ENCODE data around the gene ACP3. TPM values are rescaled to one million over a fixed set of nuclear protein-coding genes. Genes with fewer than 3 reads are reported as not detected.

Gene ACP3
- total RNA-seq, 1 experiment from 2014 or later, result not detected

DNA sequence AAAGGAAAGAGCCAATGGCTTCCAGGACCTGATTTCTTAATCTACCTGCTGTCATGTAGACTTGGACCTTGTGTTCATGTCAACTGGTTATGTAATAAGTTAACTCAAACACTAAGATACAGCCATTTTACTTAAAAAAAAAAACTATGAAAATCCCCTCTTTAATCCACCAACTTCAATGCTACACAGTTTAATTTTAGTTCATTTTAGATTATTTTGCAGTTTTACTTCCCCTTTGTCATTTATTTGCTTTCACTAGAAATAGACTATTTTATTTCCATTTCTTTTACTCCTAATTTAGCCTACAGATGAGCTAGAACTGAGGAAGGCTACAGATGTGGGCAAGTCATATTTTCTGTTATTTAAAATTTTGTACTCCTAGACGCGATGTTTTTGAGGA, 89.4 kb downstream of the ACP3 start:
- intact Hi-C loops (cut with micrococcal nuclease), result no loop called here
- Mint-ChIP-seq H3K36me3 (ENCODE audit: insufficient read depth, unreplicated experiment) (no peaks in the 10 kb centered on the region), H3K9me3 (ENCODE audit: unreplicated experiment) (no peaks in the 10 kb centered on the region), H3K4me1 (ENCODE audit: insufficient read depth, unreplicated experiment) (no peaks in the 10 kb centered on the region), H3K4me3 (ENCODE audit: unreplicated experiment) (no peak overlapping the region), H3K27me3 (ENCODE audit: insufficient read depth, unreplicated experiment) (peaks cover 10% of the 10 kb centered on the region), H3K27ac (ENCODE audit: low read depth, unreplicated experiment) (no peak overlapping the region)
- ChIA-PET POLR2A (interaction anchor here (0.6 to 4.8 kb wide), 2 partner anchors 11 to 18 kb away, joined by 3 to 18 read pairs; partner anchors contain the start of gene DNAJC13), CTCF (interaction anchor here (0.6 to 4.7 kb wide), 3 partner anchors 55 to 248 kb away, joined by 3 to 54 read pairs (median 3); no protein-coding TSS in a partner anchor)
- no peak for DNase-seq (ENCODE audit: unreplicated experiment)
- no TSS peak for BruUV-seq (replicated peaks)
- TF ChIP-seq, protein P1, sequence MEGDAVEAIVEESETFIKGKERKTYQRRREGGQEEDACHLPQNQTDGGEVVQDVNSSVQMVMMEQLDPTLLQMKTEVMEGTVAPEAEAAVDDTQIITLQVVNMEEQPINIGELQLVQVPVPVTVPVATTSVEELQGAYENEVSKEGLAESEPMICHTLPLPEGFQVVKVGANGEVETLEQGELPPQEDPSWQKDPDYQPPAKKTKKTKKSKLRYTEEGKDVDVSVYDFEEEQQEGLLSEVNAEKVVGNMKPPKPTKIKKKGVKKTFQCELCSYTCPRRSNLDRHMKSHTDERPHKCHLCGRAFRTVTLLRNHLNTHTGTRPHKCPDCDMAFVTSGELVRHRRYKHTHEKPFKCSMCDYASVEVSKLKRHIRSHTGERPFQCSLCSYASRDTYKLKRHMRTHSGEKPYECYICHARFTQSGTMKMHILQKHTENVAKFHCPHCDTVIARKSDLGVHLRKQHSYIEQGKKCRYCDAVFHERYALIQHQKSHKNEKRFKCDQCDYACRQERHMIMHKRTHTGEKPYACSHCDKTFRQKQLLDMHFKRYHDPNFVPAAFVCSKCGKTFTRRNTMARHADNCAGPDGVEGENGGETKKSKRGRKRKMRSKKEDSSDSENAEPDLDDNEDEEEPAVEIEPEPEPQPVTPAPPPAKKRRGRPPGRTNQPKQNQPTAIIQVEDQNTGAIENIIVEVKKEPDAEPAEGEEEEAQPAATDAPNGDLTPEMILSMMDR (IDR thresholded peaks at IDR 0.05; ENCODE audit: unreplicated experiment), result no peak

DNA sequence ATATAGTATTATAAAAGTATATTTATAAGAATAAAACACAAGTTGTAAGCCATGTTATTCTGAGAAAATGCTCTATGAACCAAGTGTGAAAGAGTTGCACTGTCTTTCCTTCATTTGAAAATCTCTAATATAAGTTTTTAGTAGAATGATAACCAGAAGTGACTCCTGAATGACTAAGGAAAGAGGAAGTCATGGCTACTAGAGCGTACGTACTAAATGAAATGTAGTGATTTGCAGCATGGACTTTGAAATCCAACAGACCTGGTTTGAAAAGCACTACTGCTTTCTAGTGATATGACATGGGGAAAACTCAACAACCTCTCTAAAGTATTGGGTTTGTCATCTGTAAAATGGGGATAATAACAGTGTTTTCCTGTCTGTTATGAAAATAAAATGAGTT, 89.8 kb downstream of the ACP3 start:
- Mint-ChIP-seq H3K4me1 (ENCODE audit: insufficient read depth, unreplicated experiment) (no peaks in the 10 kb centered on the region), H3K36me3 (ENCODE audit: insufficient read depth, unreplicated experiment) (no peaks in the 10 kb centered on the region), H3K9me3 (ENCODE audit: unreplicated experiment) (no peaks in the 10 kb centered on the region), H3K27me3 (ENCODE audit: insufficient read depth, unreplicated experiment) (peaks cover 10% of the 10 kb centered on the region), H3K27ac (ENCODE audit: low read depth, unreplicated experiment) (no peak overlapping the region), H3K4me3 (ENCODE audit: unreplicated experiment) (no peak overlapping the region)
- intact Hi-C loops (cut with micrococcal nuclease), result no loop called here
- no TSS peak for BruUV-seq (replicated peaks)
- ChIA-PET POLR2A (interaction anchor here (0.6 to 4.8 kb wide), 2 partner anchors 10 to 18 kb away, joined by 3 to 18 read pairs; partner anchors contain the start of gene DNAJC13), CTCF (interaction anchor here (0.6 to 4.7 kb wide), 2 partner anchors 55 to 248 kb away, joined by 3 to 54 read pairs; no protein-coding TSS in a partner anchor)
- no peak for DNase-seq (ENCODE audit: unreplicated experiment)
- TF ChIP-seq, protein P1 (IDR thresholded peaks at IDR 0.05; ENCODE audit: unreplicated experiment), result no peak

Other genes with a start within 250 kb of the ACP3 start
- gene DNAJC13, start 100.1 kb downstream of the ACP3 start, total RNA-seq (2022), result 33.0 TPM in 2 replicates

Data from MCF 10A (cell line).